ENCODE results near the gene LMAN2. TPM values are rescaled to one million over a fixed set of nuclear protein-coding genes. Genes with fewer than 3 reads are reported as not detected.

Gene LMAN2
- polyA plus RNA-seq, 1 experiment, result 150 TPM

GRCh38 chr5:177329883-177330282 is 21.6 kb downstream of the LMAN2 start:
- no peak overlapping the region for H3K27ac ChIP-seq (ENCODE audit: low read depth, low read length)
- CTCF ChIA-PET, result interaction anchor here (0.5 kb wide), 1 partner anchor 16 kb away, joined by 3 read pairs; no protein-coding TSS in a partner anchor
- POLR2A ChIA-PET, result interaction anchor here (1.3 kb wide), 1 partner anchor 22 kb away, joined by 4 read pairs; no protein-coding TSS in a partner anchor

GRCh38 chr5:177328545-177329231 is 22.8 kb downstream of the LMAN2 start:
- no peak overlapping the region for H3K4me3 ChIP-seq (ENCODE audit: low read depth, low read length)
- POLR2A ChIA-PET, result interaction anchor here (0.8 kb wide), 1 partner anchor 188 kb away, joined by 3 read pairs; the partner anchor contains the start of gene DDX41
- DNase-seq (ENCODE audit: low read depth, low spot score), result no peak
- no peak for TF ChIP-seq CTCF (IDR thresholded peaks at IDR 0.05; ENCODE audit: low read depth, low read length)
- H3K27me3 ChIP-seq (ENCODE audit: control insufficient read depth, insufficient read depth, low read length), result no peaks in the 10 kb centered on the region
- H3K27ac ChIP-seq (ENCODE audit: low read depth, low read length), result no peak overlapping the region
- CTCF ChIA-PET, result interaction anchor here (2.2 kb wide), 1 partner anchor 10 kb away, joined by 11 read pairs; no protein-coding TSS in a partner anchor
- peaks cover 3% of the 10 kb centered on the region; the same call in 1 of the 2 replicates for H3K9me3 ChIP-seq (ENCODE audit: control insufficient read depth, insufficient read depth, low read length)

More at GRCh38 chr5:177329883-177330282, 21.6 kb downstream of the LMAN2 start:
- H3K4me3 ChIP-seq (ENCODE audit: low read depth, low read length), result no peak overlapping the region
- DNase-seq (ENCODE audit: low read depth, low spot score), result no peak
- H3K27me3 ChIP-seq (ENCODE audit: control insufficient read depth, insufficient read depth, low read length), result no peaks in the 10 kb centered on the region
- peaks cover 3% of the 10 kb centered on the region; the same call in 1 of the 2 replicates for H3K9me3 ChIP-seq (ENCODE audit: control insufficient read depth, insufficient read depth, low read length)
- no peak for TF ChIP-seq CTCF (IDR thresholded peaks at IDR 0.05; ENCODE audit: low read depth, low read length)

- ChIA-PET POLR2A (no interaction called here), CTCF (interaction anchor here (0.6 to 2.2 kb wide), 5 partner anchors 9 to 164 kb away, joined by 3 to 11 read pairs (median 3); no protein-coding TSS in a partner anchor)
These were observed 23.6 kb downstream of the LMAN2 start for GRCh38 chr5:177327539-177328522.

GRCh38 chr5:177325868-177326381 is 25.5 kb downstream of the LMAN2 start:
- CTCF ChIA-PET, result interaction anchor here (0.9 to 1.0 kb wide), 2 partner anchors 16 to 41 kb away, joined by 4 to 6 read pairs; no protein-coding TSS in a partner anchor
- TF ChIP-seq CTCF (IDR thresholded peaks at IDR 0.05; ENCODE audit: low read depth, low read length), result no peak

More at GRCh38 chr5:177327539-177328522, 23.6 kb downstream of the LMAN2 start:
- no peak for TF ChIP-seq CTCF (IDR thresholded peaks at IDR 0.05; ENCODE audit: low read depth, low read length)
- H3K27me3 ChIP-seq (ENCODE audit: control insufficient read depth, insufficient read depth, low read length), result no peaks in the 10 kb centered on the region
- no peak overlapping the region for H3K27ac ChIP-seq (ENCODE audit: low read depth, low read length)
- DNase-seq (ENCODE audit: low read depth, low spot score), result no peak
- peaks cover 3% of the 10 kb centered on the region; the same call in 1 of the 2 replicates for H3K9me3 ChIP-seq (ENCODE audit: control insufficient read depth, insufficient read depth, low read length)
- no peak overlapping the region for H3K4me3 ChIP-seq (ENCODE audit: low read depth, low read length)

More at GRCh38 chr5:177325868-177326381, 25.5 kb downstream of the LMAN2 start:
- Histone ChIP-seq H3K4me3 (ENCODE audit: low read depth, low read length) (no peak overlapping the region), H3K9me3 (ENCODE audit: control insufficient read depth, insufficient read depth, low read length) (peaks cover 3% of the 10 kb centered on the region; the same call in 1 of the 2 replicates), H3K27ac (ENCODE audit: low read depth, low read length) (no peak overlapping the region), H3K27me3 (ENCODE audit: control insufficient read depth, insufficient read depth, low read length) (no peaks in the 10 kb centered on the region)
- DNase-seq (ENCODE audit: low read depth, low spot score), result no peak
- POLR2A ChIA-PET, result no interaction called here

Data from AG04450 (cell line).